HL-60 (cell line): ENCODE results near the gene ZNF582.

Source experiments
- DNase-seq, 2 experiments: peaks; one replicate each; pipeline ENCODE4 v3.0.0-alpha.2; 2010 to 2020; ENCODE audit warnings: low read depth in 1 of 2, low spot score in 1 of 2
- H3K27ac ChIP-seq: fragments of 250-450 bp; sonication (Bioruptor Pico); replicated peaks from 2 replicates; pipeline ENCODE4 v1.5.1; 2020; ENCODE audit warnings: mild to moderate bottlenecking, moderate library complexity
- H3K27me3 ChIP-seq: fragments of 250-450 bp; sonication (Bioruptor Pico); 2 replicates; pipeline ENCODE4 v1.5.1; 2021; ENCODE audit warnings: mild to moderate bottlenecking, moderate library complexity; ENCODE audit not compliant: insufficient read depth, poor library complexity, severe bottlenecking
- H3K4me3 ChIP-seq: replicated peaks from 2 replicates; pipeline ENCODE4 v1.5.1; 2011; ENCODE audit warnings: mild to moderate bottlenecking, control low read depth, low read length; ENCODE audit not compliant: insufficient read depth
- GABPA ChIP-seq: IDR thresholded peaks from 2 replicates; pipeline ENCODE4 v1.6.1; 2012; ENCODE audit warnings: low read depth
- POLR2AphosphoS5 ChIP-seq: IDR thresholded peaks from 2 replicates; pipeline ENCODE4 v1.6.1; 2012; ENCODE audit warnings: low read depth
- SPI1 ChIP-seq: IDR thresholded peaks from 2 replicates; pipeline ENCODE4 v1.6.1; 2012; ENCODE audit warnings: low read depth, mild to moderate bottlenecking, borderline replicate concordance
- TF ChIP-seq, protein P1 (sequence below): IDR thresholded peaks from one replicate; pipeline ENCODE4 v1.5.1; 2011; ENCODE audit warnings: low read length, control low read depth, inconsistent platforms; ENCODE audit not compliant: insufficient read depth
- TF ChIP-seq, protein P2 (sequence below): IDR thresholded peaks from 2 replicates; pipeline ENCODE4 v1.6.1; 2012; ENCODE audit warnings: low read depth; ENCODE audit not compliant: insufficient replicate concordance

The ZNF582 gene

DNA sequence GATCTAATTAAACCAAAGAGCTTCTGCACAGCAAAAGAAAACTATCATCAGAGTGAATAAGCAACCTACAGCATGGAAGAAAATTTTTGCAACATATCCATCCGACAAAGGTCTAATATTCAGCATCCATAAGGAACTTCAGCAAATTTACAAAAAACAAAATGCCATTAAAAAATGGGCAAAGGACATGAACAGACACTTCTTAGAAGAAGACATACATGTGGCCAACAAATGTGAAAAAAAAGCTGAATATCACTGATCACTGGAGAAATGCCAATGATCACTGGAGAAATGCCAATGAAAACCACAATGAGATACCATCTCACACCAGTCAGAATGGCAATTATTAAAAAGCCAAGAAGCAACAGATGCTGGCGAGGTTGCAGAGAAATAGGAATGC is 32.5 kb downstream of the ZNF582 start:
- H3K4me3 ChIP-seq: no peak overlapping the region
- DNase-seq: no peak
- no peak overlapping the region for H3K27ac ChIP-seq
- H3K27me3 ChIP-seq: no peaks in the 10 kb centered on the region
- TF ChIP-seq SPI1 (no peak), GABPA (no peak), POLR2AphosphoS5 (no peak)
- TF ChIP-seq, protein P1, sequence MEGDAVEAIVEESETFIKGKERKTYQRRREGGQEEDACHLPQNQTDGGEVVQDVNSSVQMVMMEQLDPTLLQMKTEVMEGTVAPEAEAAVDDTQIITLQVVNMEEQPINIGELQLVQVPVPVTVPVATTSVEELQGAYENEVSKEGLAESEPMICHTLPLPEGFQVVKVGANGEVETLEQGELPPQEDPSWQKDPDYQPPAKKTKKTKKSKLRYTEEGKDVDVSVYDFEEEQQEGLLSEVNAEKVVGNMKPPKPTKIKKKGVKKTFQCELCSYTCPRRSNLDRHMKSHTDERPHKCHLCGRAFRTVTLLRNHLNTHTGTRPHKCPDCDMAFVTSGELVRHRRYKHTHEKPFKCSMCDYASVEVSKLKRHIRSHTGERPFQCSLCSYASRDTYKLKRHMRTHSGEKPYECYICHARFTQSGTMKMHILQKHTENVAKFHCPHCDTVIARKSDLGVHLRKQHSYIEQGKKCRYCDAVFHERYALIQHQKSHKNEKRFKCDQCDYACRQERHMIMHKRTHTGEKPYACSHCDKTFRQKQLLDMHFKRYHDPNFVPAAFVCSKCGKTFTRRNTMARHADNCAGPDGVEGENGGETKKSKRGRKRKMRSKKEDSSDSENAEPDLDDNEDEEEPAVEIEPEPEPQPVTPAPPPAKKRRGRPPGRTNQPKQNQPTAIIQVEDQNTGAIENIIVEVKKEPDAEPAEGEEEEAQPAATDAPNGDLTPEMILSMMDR: no peak
- TF ChIP-seq, protein P2, sequence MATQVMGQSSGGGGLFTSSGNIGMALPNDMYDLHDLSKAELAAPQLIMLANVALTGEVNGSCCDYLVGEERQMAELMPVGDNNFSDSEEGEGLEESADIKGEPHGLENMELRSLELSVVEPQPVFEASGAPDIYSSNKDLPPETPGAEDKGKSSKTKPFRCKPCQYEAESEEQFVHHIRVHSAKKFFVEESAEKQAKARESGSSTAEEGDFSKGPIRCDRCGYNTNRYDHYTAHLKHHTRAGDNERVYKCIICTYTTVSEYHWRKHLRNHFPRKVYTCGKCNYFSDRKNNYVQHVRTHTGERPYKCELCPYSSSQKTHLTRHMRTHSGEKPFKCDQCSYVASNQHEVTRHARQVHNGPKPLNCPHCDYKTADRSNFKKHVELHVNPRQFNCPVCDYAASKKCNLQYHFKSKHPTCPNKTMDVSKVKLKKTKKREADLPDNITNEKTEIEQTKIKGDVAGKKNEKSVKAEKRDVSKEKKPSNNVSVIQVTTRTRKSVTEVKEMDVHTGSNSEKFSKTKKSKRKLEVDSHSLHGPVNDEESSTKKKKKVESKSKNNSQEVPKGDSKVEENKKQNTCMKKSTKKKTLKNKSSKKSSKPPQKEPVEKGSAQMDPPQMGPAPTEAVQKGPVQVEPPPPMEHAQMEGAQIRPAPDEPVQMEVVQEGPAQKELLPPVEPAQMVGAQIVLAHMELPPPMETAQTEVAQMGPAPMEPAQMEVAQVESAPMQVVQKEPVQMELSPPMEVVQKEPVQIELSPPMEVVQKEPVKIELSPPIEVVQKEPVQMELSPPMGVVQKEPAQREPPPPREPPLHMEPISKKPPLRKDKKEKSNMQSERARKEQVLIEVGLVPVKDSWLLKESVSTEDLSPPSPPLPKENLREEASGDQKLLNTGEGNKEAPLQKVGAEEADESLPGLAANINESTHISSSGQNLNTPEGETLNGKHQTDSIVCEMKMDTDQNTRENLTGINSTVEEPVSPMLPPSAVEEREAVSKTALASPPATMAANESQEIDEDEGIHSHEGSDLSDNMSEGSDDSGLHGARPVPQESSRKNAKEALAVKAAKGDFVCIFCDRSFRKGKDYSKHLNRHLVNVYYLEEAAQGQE: no peak

DNA sequence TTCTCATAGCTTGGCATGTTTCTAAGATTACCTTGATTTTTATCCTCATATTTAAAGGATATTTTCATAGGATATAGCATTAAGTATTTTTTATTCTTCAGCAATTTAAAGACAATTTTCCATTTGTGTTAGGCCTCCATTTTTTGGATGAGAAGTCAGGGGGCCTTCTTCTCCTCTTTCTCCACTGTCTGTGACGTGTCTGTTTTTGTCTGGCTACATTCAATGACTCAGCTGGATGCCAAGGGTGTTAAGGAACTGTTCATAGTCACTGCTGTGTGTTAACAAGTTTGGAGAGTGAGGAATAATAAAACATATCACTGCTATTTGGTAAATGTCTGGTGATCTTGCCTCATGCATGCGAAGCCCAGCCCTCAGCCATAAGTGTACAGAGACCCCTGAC is 36.4 kb downstream of the ZNF582 start:
- Histone ChIP-seq H3K27me3 (no peaks in the 10 kb centered on the region), H3K4me3 (no peak overlapping the region), H3K27ac (no peak overlapping the region)
- TF ChIP-seq GABPA (no peak), POLR2AphosphoS5 (no peak), SPI1 (no peak)
- TF ChIP-seq, protein P2: no peak
- TF ChIP-seq, protein P1: no peak
- DNase-seq: no peak

DNA sequence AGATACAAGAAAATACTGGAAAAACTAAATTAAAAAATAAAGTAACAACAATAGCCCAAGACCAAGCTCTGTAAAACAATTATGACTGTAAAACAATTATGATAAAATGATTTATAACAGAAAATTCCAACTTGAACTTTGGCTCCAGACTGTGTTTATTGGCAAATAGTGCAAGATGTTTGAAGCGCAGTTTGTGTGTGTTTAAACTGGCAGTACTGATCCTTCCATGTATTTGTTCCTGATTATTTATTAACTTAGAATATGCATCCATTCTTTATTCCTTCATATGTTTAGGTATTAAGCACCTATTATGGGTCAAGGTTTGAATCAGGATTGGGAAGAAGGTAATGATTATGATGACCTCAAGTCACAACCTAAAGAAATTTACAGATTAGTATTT is 37.8 kb downstream of the ZNF582 start:
- TF ChIP-seq, protein P1: no peak
- TF ChIP-seq POLR2AphosphoS5: no peak
- no peak for TF ChIP-seq GABPA
- TF ChIP-seq SPI1: no peak
- TF ChIP-seq, protein P2: no peak
- no peak for DNase-seq

More for the DNA sequence above, 37.8 kb downstream of the ZNF582 start:
- H3K4me3 ChIP-seq: no peak overlapping the region
- no peak overlapping the region for H3K27ac ChIP-seq
- no peaks in the 10 kb centered on the region for H3K27me3 ChIP-seq
